Panc1 (cell line): ENCODE measurements around the gene NUMBL.

Experiments
- CTCF ChIP-seq: fragments of 450-650 bp; IDR thresholded peaks from 2 replicates; pipeline ENCODE4 v1.5.1; 2017; ENCODE audit warnings: mild to moderate bottlenecking
- POLR2AphosphoS5 ChIP-seq: IDR thresholded peaks from 2 replicates; pipeline ENCODE4 v1.6.1; 2012; ENCODE audit warnings: mild to moderate bottlenecking, low read depth, low read length, moderate library complexity
- TCF7L2 ChIP-seq: IDR thresholded peaks from 2 replicates; pipeline ENCODE4 v1.6.1; 2011; ENCODE audit warnings: mild to moderate bottlenecking, low read depth, low read length, inconsistent platforms

- TF ChIP-seq CTCF (no peak), TCF7L2 (no peak), POLR2AphosphoS5 (no peak)
These were observed 6.2 kb downstream of the NUMBL start for GRCh38 chr19:40684280-40684679.
